Activated gamma-delta T cell treated with Interleukin-2 at 50 U/mL for 16 hours (primary cell): ENCODE data around the gene ATP6V1G2.
A peak's percentile ranks its signal among the peaks of the same experiment; 100 is the strongest.

Experiments used
- DNase-seq: peaks from one replicate; pipeline ENCODE4 v3.0.0-alpha.2; 2020

ATP6V1G2 gene

GRCh38 chr6:31546958-31547726 is 734 bp upstream of the ATP6V1G2 start, which contains the start of gene NFKBIL1:
Gene NFKBIL1 (plus strand): TSS chr6:31547608. CDS start chr6:31547695, 87 bp downstream.
- DNase-seq = peak; percentile 87

DNA sequence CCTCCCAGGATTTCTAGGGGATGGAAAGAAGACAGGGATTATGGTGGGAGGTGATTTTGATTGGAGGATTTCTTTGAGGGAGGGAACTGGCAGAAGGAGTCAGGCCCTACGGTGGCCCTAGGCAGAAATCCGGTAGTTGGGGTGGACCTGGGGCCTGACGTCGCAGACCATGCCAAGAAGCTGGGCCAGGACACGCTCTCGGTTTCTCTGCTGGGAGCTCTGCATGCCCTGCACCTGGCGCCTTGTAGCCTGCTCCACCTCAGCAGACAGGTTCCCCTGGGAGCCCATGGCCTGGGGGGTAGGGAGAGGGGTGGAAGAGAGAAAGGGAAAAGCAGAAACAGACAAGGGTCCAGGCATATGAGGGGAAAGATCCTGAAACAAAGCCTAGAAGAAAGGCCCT is 1.1 kb downstream of the ATP6V1G2 start:
- DNase-seq = no peak

GRCh38 chr6:31544676-31545075 is 1.7 kb downstream of the ATP6V1G2 start:
- DNase-seq = no peak

- no peak for DNase-seq
Observed at GRCh38 chr6:31543639-31544038, 2.8 kb downstream of the ATP6V1G2 start.

GRCh38 chr6:31541658-31542521 is 4.5 kb downstream of the ATP6V1G2 start, which contains the start of gene DDX39B:
Gene DDX39B (minus strand): TSS chr6:31542003. CDS start chr6:31540532, 1,471 bp downstream.
- DNase-seq = peak; percentile 94

- peak; percentile 72 for DNase-seq
Observed at GRCh38 chr6:31541059-31541657, 5.2 kb downstream of the ATP6V1G2 start.

DNA sequence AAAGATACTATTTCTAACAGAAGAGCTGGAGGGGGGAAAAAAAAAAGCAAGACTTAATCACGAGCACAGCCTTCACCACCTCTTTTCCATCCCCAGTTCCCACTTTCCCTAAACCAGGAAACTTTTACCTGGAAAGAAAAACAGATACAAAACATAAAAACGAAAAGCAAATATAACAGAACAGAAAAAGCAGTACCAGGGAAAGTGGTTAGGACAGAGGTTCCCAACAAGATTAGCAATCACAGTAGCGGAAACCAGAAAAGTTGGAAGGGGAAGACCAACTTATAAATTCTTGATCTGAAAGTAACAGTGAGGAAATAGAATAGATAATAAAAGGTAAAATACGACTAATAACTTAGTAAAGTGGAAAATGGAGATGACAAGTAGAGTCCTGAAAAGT is 5.8 kb downstream of the ATP6V1G2 start:
- DNase-seq = no peak

- DNase-seq = no peak
Observed at GRCh38 chr6:31538805-31539400, 7.5 kb downstream of the ATP6V1G2 start.

DNA sequence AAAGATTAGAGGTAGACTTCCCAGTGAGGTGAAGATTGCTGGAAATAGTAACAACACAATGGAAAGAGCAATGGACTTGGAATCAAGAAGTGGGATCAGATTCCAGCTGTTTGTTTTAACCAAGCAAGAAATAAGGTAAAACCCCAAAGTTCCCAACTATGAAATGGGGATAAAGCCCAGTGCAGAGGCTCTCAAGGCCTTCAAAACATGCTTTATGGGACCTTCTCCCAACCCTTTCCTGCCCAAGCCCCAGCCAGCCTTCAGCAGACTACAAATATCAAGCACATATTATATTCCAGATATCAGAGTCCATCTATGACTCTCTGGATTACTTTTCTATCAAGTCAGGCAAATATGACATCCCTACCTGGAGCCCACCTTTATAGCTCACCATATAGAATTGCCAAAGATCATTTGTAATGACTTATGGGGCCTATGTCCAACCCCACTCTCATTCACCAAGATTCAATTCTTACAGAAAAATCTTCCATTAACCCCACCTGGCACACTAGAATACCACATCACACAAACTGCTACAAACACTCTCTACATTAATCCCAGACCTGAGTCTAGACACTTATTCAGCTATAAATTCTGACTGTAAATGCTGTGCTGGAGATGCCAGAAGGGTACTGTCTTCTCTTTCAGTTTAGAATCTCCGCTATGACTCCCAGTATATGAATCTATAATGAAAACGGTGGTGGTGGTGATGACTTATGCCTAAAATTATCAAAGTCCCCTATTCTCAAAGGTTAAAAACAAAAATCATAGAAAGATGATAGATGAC is 10.7 kb downstream of the ATP6V1G2 start:
- DNase-seq = no peak

- no peak for DNase-seq
Observed at GRCh38 chr6:31534521-31535040, 11.8 kb downstream of the ATP6V1G2 start.

GRCh38 chr6:31534011-31534410 is 12.4 kb downstream of the ATP6V1G2 start:
- DNase-seq = no peak

DNA sequence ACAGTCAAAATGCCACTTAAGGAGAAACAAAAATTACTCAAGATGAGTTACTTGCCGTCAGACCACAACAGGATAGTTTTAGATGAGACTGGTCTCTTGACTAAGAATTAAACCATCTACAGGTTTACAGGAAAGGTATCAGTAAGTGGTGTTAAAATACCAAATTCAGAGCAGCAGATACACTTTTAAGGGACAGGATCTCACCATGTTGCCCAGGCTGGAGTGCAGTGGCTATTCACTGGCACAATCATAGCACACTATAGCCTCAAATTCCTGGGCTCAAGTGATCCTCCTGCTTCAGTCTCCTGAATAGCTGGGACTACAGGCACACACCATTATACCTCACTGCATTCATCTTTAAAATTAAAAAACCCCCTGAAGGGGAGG is 13.0 kb downstream of the ATP6V1G2 start:
- DNase-seq = no peak

- DNase-seq = no peak
Observed at GRCh38 chr6:31532644-31533454, 13.6 kb downstream of the ATP6V1G2 start.

- no peak for DNase-seq
Observed at GRCh38 chr6:31531771-31532643, 14.4 kb downstream of the ATP6V1G2 start.

DNA sequence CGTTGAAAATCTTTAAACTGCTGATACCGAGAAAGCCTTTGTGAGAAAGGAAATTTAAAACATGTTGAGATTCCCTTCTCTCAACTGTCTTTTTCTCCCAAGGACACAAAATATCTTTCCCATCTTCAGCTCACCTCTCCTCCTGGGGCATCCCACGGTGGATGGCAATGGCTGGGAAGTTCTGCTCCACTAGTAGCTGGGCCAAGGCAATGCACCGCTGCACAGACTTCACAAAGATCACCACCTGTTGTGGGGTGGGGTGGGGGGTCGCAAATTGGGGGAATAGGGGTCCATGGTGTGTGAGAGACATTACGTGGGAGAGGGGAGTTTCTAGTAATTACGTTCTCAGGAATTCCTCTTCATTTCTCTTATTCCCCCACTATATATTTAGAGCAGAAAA is 15.2 kb downstream of the ATP6V1G2 start:
- no peak for DNase-seq

DNA sequence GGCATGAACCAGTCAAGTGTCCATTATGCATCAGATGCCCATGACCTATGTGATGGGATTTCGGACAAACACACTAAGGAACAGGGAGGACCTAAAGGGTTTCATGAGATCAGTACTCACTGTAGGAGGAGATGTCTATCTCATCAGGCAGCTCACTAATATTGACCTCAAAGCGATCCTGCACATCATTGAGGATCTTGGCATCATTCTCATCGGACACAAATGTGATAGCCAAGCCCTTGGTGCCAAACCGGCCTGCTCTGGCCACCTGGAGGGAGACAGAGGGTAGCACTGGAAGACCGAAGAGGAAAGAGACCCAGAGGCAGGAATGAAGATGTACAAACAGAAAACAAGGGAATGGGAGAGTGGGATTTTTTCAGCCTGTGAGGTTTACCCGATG is 15.7 kb downstream of the ATP6V1G2 start:
- no peak for DNase-seq

DNA sequence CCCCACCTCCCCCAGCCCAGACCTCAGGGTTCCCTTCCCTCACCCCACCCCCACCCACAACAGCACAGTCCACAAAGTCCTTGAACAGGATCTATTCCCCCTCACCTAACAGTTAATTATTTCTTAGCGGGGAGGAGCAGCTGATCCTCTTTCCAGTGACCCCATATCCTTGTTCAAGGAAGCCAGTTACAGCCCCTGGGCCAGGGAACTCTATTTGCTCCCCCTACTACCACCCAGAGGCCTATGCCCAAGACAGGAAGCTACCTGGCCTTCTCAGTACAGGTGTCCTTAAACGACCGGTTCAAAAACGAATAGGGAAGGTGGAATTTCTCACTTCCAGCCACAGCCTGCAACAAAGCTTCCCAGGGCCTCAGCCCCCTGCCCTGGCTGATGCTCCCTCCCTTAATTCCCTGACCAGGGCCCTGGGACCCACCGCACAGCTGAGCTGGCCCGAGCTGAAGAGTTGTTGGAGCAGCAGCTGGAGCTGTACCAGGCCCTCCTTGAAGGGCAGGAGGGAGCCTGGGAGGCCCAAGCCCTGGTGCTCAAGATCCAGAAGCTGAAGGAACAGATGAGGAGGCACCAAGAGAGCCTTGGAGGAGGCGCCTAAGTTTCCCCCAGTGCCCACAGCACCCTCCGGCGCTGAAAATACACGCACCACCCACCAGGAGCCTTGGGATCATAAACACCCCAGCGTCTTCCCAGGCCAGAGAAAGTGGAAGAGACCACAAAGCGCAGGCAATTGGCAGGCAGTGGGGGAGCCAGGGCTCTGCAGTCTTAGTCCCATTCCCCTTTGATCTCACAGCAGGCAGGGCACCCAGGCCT is 16.9 kb downstream of the ATP6V1G2 start:
- DNase-seq = no peak

GRCh38 chr6:31528821-31529328 is 17.5 kb downstream of the ATP6V1G2 start, which contains the start of gene MCCD1:
Gene MCCD1 (plus strand): TSS chr6:31528962. CDS start chr6:31529015, 53 bp downstream.
- DNase-seq = no peak

GRCh38 chr6:31528307-31528777 is 18.1 kb downstream of the ATP6V1G2 start:
- no peak for DNase-seq
